NCI-H345 treated with DMSO at 0.1 percent for 48 hours (cell line): ENCODE results near the gene CLMN.

Source experiments
- DNase-seq: peaks from one replicate; lab custom pipeline; 2025; ENCODE audit not compliant: unreplicated experiment; lab: John Stamatoyannopoulos, UW

The CLMN gene

GRCh38 chr14:95174184-95174792 is 145.4 kb downstream of the CLMN start:
- DNase-seq, result no peak

- DNase-seq, result no peak
Measured at GRCh38 chr14:95173518-95173917, 146.2 kb downstream of the CLMN start.

GRCh38 chr14:95167177-95167576 is 152.5 kb downstream of the CLMN start:
- DNase-seq, result no peak

GRCh38 chr14:95165517-95165916 is 154.2 kb downstream of the CLMN start:
- DNase-seq, result no peak

GRCh38 chr14:95164506-95164905 is 155.2 kb downstream of the CLMN start:
- DNase-seq, result no peak

- no peak for DNase-seq
Measured at GRCh38 chr14:95163666-95164065, 156.0 kb downstream of the CLMN start.

- no peak for DNase-seq
Measured at GRCh38 chr14:95163132-95163531, 156.6 kb downstream of the CLMN start.

- peak; percentile 20 for DNase-seq
Measured at GRCh38 chr14:95162641-95163040, 157.1 kb downstream of the CLMN start.

GRCh38 chr14:95157327-95158189 is 162.2 kb downstream of the CLMN start, which contains the start of gene DICER1:
TSS of gene DICER1 (minus strand) at chr14:95157529. CDS start at chr14:95133458, 24,071 bp downstream.
- peak; percentile 84 for DNase-seq

GRCh38 chr14:95157048-95157326 is 162.7 kb downstream of the CLMN start:
- DNase-seq, result no peak

- DNase-seq, result no peak
Measured at GRCh38 chr14:95156161-95157047, 163.3 kb downstream of the CLMN start.

- DNase-seq, result no peak
Measured at GRCh38 chr14:95155045-95155444, 164.7 kb downstream of the CLMN start.

- DNase-seq, result no peak
Measured at GRCh38 chr14:95153866-95154265, 165.8 kb downstream of the CLMN start.

- DNase-seq, result no peak
Measured at GRCh38 chr14:95151561-95151960, 168.1 kb downstream of the CLMN start.

- DNase-seq, result no peak
Measured at GRCh38 chr14:95150910-95151309, 168.8 kb downstream of the CLMN start.

- DNase-seq, result no peak
Measured at GRCh38 chr14:95149441-95149840, 170.3 kb downstream of the CLMN start.

- DNase-seq, result no peak
Measured at GRCh38 chr14:95147597-95147996, 172.1 kb downstream of the CLMN start.

- no peak for DNase-seq
Measured at GRCh38 chr14:95146079-95146771, 173.5 kb downstream of the CLMN start.

- DNase-seq, result no peak
Measured at GRCh38 chr14:95144849-95145248, 174.9 kb downstream of the CLMN start.

GRCh38 chr14:95143808-95144620 is 175.7 kb downstream of the CLMN start:
- no peak for DNase-seq
